Measurements from ENCODE around the gene DNAH5. TPM values are rescaled to one million over a fixed set of nuclear protein-coding genes. Genes with fewer than 3 reads are reported as not detected.

The DNAH5 gene
- total and polyA plus RNA-seq, 2 of the 13 experiments (the other 11 are each of a cell fraction or from before 2014, with no cell fraction given) = 0.09 TPM

DNA sequence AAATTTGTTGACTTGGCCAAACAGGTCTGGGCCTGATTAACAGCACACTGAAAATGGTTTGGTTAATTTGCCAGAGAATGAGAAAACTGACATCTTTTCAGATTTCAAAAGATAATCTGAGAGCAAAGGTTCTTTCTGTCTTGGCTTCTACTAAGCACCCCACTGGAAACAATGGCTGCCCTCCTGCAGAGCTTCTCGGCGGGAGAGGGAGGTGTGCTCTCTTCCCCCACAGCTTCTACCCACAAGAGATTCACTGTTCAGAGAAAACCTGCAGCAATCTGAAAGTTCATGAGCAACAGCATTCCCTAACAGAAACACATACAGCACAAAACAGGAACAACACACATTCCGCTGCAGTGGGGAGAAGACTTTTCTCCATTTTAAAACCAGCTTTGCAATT is 3.0 kb downstream of the DNAH5 start (continued):
- TF ChIP-seq, protein P1, sequence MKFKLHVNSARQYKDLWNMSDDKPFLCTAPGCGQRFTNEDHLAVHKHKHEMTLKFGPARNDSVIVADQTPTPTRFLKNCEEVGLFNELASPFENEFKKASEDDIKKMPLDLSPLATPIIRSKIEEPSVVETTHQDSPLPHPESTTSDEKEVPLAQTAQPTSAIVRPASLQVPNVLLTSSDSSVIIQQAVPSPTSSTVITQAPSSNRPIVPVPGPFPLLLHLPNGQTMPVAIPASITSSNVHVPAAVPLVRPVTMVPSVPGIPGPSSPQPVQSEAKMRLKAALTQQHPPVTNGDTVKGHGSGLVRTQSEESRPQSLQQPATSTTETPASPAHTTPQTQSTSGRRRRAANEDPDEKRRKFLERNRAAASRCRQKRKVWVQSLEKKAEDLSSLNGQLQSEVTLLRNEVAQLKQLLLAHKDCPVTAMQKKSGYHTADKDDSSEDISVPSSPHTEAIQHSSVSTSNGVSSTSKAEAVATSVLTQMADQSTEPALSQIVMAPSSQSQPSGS (CRISPR knock-in tag; IDR thresholded peaks at IDR 0.05) = no peak

DNA sequence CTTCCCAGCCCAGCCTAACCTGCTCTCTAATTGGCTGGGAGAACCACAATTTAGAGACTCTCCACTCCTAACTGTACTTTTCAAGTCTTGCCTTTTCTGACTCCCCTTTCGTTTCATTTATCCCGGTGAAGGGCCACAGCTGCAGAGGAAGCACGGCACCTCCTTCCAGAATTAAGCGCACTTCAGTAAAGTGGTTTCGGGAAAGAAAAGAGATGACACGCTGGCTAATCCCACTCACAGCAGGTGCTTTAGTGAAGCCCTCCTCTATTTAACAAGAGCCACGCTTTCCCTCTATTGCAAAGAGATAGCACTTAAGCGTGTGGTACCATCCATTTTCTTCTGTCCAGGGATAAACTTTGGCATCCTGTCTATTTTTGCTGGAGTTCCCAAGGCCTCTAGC is 4.8 kb downstream of the DNAH5 start:
- H3K4me2 ChIP-seq (ENCODE audit: low read depth, low read length) = no peak overlapping the region
- TF ChIP-seq, protein P2, sequence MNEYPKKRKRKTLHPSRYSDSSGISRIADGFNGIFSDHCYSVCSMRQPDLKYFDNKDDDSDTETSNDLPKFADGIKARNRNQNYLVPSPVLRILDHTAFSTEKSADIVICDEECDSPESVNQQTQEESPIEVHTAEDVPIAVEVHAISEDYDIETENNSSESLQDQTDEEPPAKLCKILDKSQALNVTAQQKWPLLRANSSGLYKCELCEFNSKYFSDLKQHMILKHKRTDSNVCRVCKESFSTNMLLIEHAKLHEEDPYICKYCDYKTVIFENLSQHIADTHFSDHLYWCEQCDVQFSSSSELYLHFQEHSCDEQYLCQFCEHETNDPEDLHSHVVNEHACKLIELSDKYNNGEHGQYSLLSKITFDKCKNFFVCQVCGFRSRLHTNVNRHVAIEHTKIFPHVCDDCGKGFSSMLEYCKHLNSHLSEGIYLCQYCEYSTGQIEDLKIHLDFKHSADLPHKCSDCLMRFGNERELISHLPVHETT (CRISPR knock-in tag; conservative IDR thresholded peaks at IDR 0.05) = no peak
- TF ChIP-seq, protein P3, sequence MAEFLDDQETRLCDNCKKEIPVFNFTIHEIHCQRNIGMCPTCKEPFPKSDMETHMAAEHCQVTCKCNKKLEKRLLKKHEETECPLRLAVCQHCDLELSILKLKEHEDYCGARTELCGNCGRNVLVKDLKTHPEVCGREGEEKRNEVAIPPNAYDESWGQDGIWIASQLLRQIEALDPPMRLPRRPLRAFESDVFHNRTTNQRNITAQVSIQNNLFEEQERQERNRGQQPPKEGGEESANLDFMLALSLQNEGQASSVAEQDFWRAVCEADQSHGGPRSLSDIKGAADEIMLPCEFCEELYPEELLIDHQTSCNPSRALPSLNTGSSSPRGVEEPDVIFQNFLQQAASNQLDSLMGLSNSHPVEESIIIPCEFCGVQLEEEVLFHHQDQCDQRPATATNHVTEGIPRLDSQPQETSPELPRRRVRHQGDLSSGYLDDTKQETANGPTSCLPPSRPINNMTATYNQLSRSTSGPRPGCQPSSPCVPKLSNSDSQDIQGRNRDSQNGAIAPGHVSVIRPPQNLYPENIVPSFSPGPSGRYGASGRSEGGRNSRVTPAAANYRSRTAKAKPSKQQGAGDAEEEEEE (CRISPR knock-in tag; IDR thresholded peaks at IDR 0.05; ENCODE audit: borderline replicate concordance) = no peak
- TF ChIP-seq, protein P4, sequence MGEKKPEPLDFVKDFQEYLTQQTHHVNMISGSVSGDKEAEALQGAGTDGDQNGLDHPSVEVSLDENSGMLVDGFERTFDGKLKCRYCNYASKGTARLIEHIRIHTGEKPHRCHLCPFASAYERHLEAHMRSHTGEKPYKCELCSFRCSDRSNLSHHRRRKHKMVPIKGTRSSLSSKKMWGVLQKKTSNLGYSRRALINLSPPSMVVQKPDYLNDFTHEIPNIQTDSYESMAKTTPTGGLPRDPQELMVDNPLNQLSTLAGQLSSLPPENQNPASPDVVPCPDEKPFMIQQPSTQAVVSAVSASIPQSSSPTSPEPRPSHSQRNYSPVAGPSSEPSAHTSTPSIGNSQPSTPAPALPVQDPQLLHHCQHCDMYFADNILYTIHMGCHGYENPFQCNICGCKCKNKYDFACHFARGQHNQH (CRISPR knock-in tag; IDR thresholded peaks at IDR 0.05) = no peak
- TF ChIP-seq ZNF879 (CRISPR knock-in tag; IDR thresholded peaks at IDR 0.05) = no peak
- TF ChIP-seq SNAPC2 (CRISPR knock-in tag; IDR thresholded peaks at IDR 0.05) = no peak
- TF ChIP-seq PHB2 (IDR thresholded peaks at IDR 0.05; ENCODE audit: partially characterized antibody) = no peak
- TF ChIP-seq TBL1XR1 (IDR thresholded peaks at IDR 0.05; ENCODE audit: borderline replicate concordance, low read length, partially characterized antibody) = no peak
- no peak for TF ChIP-seq SP140L (CRISPR knock-in tag; IDR thresholded peaks at IDR 0.05; ENCODE audit: borderline replicate concordance)
- TF ChIP-seq, protein P5, sequence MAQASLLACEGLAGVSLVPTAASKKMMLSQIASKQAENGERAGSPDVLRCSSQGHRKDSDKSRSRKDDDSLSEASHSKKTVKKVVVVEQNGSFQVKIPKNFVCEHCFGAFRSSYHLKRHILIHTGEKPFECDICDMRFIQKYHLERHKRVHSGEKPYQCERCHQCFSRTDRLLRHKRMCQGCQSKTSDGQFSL (CRISPR knock-in tag; IDR thresholded peaks at IDR 0.05) = no peak
- no peak for TF ChIP-seq ZNF274 (CRISPR knock-in tag; IDR thresholded peaks at IDR 0.05)
- TF ChIP-seq LCORL (IDR thresholded peaks at IDR 0.05) = no peak
- TF ChIP-seq LCORL (CRISPR knock-in tag; IDR thresholded peaks at IDR 0.05) = no peak
- TF ChIP-seq, protein P6, sequence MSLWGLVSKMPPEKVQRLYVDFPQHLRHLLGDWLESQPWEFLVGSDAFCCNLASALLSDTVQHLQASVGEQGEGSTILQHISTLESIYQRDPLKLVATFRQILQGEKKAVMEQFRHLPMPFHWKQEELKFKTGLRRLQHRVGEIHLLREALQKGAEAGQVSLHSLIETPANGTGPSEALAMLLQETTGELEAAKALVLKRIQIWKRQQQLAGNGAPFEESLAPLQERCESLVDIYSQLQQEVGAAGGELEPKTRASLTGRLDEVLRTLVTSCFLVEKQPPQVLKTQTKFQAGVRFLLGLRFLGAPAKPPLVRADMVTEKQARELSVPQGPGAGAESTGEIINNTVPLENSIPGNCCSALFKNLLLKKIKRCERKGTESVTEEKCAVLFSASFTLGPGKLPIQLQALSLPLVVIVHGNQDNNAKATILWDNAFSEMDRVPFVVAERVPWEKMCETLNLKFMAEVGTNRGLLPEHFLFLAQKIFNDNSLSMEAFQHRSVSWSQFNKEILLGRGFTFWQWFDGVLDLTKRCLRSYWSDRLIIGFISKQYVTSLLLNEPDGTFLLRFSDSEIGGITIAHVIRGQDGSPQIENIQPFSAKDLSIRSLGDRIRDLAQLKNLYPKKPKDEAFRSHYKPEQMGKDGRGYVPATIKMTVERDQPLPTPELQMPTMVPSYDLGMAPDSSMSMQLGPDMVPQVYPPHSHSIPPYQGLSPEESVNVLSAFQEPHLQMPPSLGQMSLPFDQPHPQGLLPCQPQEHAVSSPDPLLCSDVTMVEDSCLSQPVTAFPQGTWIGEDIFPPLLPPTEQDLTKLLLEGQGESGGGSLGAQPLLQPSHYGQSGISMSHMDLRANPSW (CRISPR knock-in tag; IDR thresholded peaks at IDR 0.05; ENCODE audit: borderline replicate concordance) = no peak
- no peak for TF ChIP-seq SNAI1 (CRISPR knock-in tag; IDR thresholded peaks at IDR 0.05; ENCODE audit: borderline replicate concordance)

More for the DNA sequence above, 4.8 kb downstream of the DNAH5 start:
- ATAC-seq = no peak
- FAIRE-seq = no peak
- Histone ChIP-seq H3K27me3 (ENCODE audit: control insufficient read depth in 1 of 2, insufficient read depth in 2 of 2, low read length in 2 of 2) (peaks cover 0 to 6% of the 10 kb centered on the region in 2 experiments; a peak in 1 of 5 replicates), H3K9me3 (ENCODE audit: low read length) (peaks cover under 1% of the 10 kb centered on the region; the same call in 1 of the 2 replicates), H3K4me1 (ENCODE audit: insufficient read depth, low read length) (no peaks in the 10 kb centered on the region), H4K20me1 (ENCODE audit: insufficient read depth, low read length) (no peaks in the 10 kb centered on the region), H3K27ac (ENCODE audit: extremely low read length, insufficient read depth, low read length) (no peak overlapping the region), H3K79me2 (ENCODE audit: insufficient read depth, low read length) (no peaks in the 10 kb centered on the region), H3K9ac (ENCODE audit: insufficient read depth, low read depth, low read length) (no peak overlapping the region), H3K36me3 (replicated peaks in 1 of 2; ENCODE audit: control insufficient read depth in 1 of 2, insufficient read depth in 2 of 2, low read length in 2 of 2) (no peaks in the 10 kb centered on the region), H2AFZ (ENCODE audit: low read length) (no peak overlapping the region), H3K4me3 (replicated peaks in 1 of 3; ENCODE audit: insufficient read depth in 1 of 3, low read depth in 2 of 3, low read length in 3 of 3) (no peak overlapping the region)
- ChIA-PET CTCF (ENCODE audit: low intra/inter-chr PET ratio, low total read pairs) (no interaction called here), POLR2A (no interaction called here)
- no TSS peak for BruUV-seq (replicated peaks)
- DNase-seq (ENCODE audit: low spot score) = no peak
- in situ Hi-C loops (cut with HindIII; ENCODE audit: extremely low pct_ligation_motif_present, low pct_unique_long_range_greater_than_20kb) (no loop called here), intact Hi-C loops (cut with micrococcal nuclease; ENCODE audit: unreplicated experiment) (no loop called here)
- WGBS (ENCODE audit: low lambda C conversion rate) = 17% methylated on average over 8 of the region's 8 CpGs
